OCI-LY1 (cell line): ENCODE results near the gene RPGRIP1.

Experiments used
- H2AFZ ChIP-seq: fragments of 200-600 bp; sonication (generic), shearing (Covaris generic); 2 replicates; pipeline ENCODE4 v1.6.0; 2014; ENCODE audit warnings: antibody characterized with exemption, mild to moderate bottlenecking, low read length
- H3F3A ChIP-seq: fragments of 200-600 bp; sonication (generic), shearing (Covaris generic); 2 replicates; pipeline ENCODE4 v1.6.0; 2014; ENCODE audit warnings: mild to moderate bottlenecking, antibody characterized with exemption, low read length, moderate library complexity; ENCODE audit not compliant: insufficient read depth
- H3K27ac ChIP-seq: fragments of 200-600 bp; sonication (generic); 2 replicates; pipeline ENCODE4 v1.5.1; 2014; ENCODE audit warnings: low read length, mixed run types, mild to moderate bottlenecking, low read depth; ENCODE audit not compliant: poor library complexity, severe bottlenecking
- H3K27me3 ChIP-seq: fragments of 200-600 bp; sonication (generic); 2 replicates; pipeline ENCODE4 v1.6.0; 2014; ENCODE audit warnings: antibody characterized with exemption, mild to moderate bottlenecking, low read length, moderate library complexity; ENCODE audit not compliant: insufficient read depth
- H3K36me3 ChIP-seq: fragments of 200-600 bp; sonication (generic); 2 replicates; pipeline ENCODE4 v1.6.1; 2014; ENCODE audit warnings: mild to moderate bottlenecking, antibody characterized with exemption, low read length, moderate library complexity, mixed read lengths; ENCODE audit not compliant: insufficient read depth
- H3K4me1 ChIP-seq: fragments of 200-600 bp; sonication (generic); 2 replicates; pipeline ENCODE4 v1.5.1; 2014; ENCODE audit warnings: mild to moderate bottlenecking, low read length, moderate library complexity; ENCODE audit not compliant: insufficient read depth, severe bottlenecking
- H3K4me2 ChIP-seq: fragments of 200-600 bp; sonication (generic), shearing (Covaris generic); 2 replicates; pipeline ENCODE4 v1.6.1; 2014; ENCODE audit warnings: low read length
- H3K4me3 ChIP-seq: fragments of 200-600 bp; sonication (generic); 2 replicates; pipeline ENCODE4 v1.5.1; 2014; ENCODE audit warnings: low read length, low read depth, mild to moderate bottlenecking, mixed read lengths; ENCODE audit not compliant: poor library complexity, severe bottlenecking
- H3K79me2 ChIP-seq: fragments of 200-600 bp; shearing (Covaris generic); 2 replicates; pipeline ENCODE4 v1.6.1; 2016; ENCODE audit warnings: mixed run types, low read length, mixed read lengths; ENCODE audit not compliant: insufficient read depth
- H3K9ac ChIP-seq: fragments of 200-600 bp; sonication (generic), shearing (Covaris generic); 2 replicates; pipeline ENCODE4 v1.6.1; 2014; ENCODE audit warnings: mild to moderate bottlenecking, low read length, mixed read lengths
- H3K9me2 ChIP-seq: fragments of 200-600 bp; sonication (generic), shearing (Covaris generic); 2 replicates; pipeline ENCODE4 v1.6.1; 2014; ENCODE audit warnings: low read depth, mild to moderate bottlenecking, low read length, mixed read lengths
- H3K9me3 ChIP-seq: fragments of 200-600 bp; shearing (Covaris generic); 2 replicates; pipeline ENCODE4 v1.6.1; 2014; ENCODE audit warnings: low read length, mixed read lengths
- H4K20me1 ChIP-seq: fragments of 200-600 bp; sonication (generic), shearing (Covaris generic); 2 replicates; pipeline ENCODE4 v1.6.0; 2016; ENCODE audit warnings: mild to moderate bottlenecking, low read length; ENCODE audit not compliant: insufficient read depth
- EZH2 ChIP-seq: fragments of 200-600 bp; sonication (generic), shearing (Covaris generic); IDR thresholded peaks from 2 replicates; pipeline ENCODE4 v1.8.0; 2017; ENCODE audit warnings: borderline replicate concordance, mixed run types, mild to moderate bottlenecking, antibody characterized with exemption, low read length, moderate library complexity, mixed read lengths
- TF ChIP-seq, protein P1 (sequence below): fragments of 200-600 bp; sonication (generic), shearing (Covaris generic); IDR thresholded peaks from 2 replicates; pipeline ENCODE4 v1.5.1; 2017; ENCODE audit warnings: mild to moderate bottlenecking, antibody characterized with exemption, low read length, moderate library complexity, mixed read lengths

The RPGRIP1 gene

DNA sequence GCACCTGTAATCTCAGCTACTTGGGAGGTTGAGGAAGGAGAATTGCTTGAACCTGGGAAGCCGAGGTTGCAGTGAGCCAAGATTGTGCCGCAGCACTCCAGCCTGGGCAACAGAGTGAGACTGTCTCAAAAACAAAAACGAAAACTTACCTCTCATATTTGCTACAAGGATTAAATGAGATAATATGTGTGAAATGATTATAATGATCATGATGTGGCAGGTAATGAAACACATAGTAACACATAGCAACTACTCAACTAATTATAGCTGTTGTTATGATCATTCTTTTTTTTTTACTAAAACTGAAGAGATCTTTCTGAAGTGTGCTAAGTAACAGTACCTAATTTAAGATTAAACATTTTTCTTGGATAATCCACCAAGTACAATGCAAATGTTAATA, 30.1 kb downstream of the RPGRIP1 start:
- H3K27ac ChIP-seq, result no peak overlapping the region
- H4K20me1 ChIP-seq, result no peaks in the 10 kb centered on the region
- H3K36me3 ChIP-seq, result no peaks in the 10 kb centered on the region
- no peak overlapping the region for H3K4me2 ChIP-seq
- no peaks in the 10 kb centered on the region for H3K9me3 ChIP-seq
- no peak for TF ChIP-seq EZH2
- TF ChIP-seq, protein P1, sequence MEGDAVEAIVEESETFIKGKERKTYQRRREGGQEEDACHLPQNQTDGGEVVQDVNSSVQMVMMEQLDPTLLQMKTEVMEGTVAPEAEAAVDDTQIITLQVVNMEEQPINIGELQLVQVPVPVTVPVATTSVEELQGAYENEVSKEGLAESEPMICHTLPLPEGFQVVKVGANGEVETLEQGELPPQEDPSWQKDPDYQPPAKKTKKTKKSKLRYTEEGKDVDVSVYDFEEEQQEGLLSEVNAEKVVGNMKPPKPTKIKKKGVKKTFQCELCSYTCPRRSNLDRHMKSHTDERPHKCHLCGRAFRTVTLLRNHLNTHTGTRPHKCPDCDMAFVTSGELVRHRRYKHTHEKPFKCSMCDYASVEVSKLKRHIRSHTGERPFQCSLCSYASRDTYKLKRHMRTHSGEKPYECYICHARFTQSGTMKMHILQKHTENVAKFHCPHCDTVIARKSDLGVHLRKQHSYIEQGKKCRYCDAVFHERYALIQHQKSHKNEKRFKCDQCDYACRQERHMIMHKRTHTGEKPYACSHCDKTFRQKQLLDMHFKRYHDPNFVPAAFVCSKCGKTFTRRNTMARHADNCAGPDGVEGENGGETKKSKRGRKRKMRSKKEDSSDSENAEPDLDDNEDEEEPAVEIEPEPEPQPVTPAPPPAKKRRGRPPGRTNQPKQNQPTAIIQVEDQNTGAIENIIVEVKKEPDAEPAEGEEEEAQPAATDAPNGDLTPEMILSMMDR, result no peak
- no peak overlapping the region for H3K4me3 ChIP-seq
- no peaks in the 10 kb centered on the region for H3K79me2 ChIP-seq
- no peak overlapping the region for H3K9ac ChIP-seq
- no peak overlapping the region for H2AFZ ChIP-seq
- H3F3A ChIP-seq, result peaks cover 6% of the 10 kb centered on the region
- no peaks in the 10 kb centered on the region for H3K27me3 ChIP-seq
- no peaks in the 10 kb centered on the region for H3K9me2 ChIP-seq
- H3K4me1 ChIP-seq, result peaks cover 20% of the 10 kb centered on the region

DNA sequence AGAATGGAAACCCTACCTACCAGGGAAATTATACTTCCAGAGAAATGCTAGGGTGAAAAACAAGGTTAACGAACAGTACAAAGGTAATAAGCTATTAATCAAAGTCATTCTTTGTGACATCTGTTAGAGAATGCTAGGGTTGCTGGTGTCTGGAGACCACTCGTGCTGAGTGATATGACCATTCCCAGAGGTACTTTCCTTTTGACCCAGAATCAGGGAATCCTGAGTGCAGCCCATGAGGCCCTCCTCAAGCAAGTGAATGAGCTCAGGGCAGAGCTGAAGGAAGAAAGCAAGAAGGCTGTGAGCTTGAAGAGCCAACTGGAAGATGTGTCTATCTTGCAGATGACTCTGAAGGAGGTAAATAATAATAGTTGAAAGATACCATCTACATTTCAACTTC, 31.7 kb downstream of the RPGRIP1 start:
- peaks cover 6% of the 10 kb centered on the region for H3F3A ChIP-seq
- H3K27ac ChIP-seq, result no peak overlapping the region
- H3K4me1 ChIP-seq, result peaks cover 20% of the 10 kb centered on the region
- no peak overlapping the region for H3K4me2 ChIP-seq
- no peaks in the 10 kb centered on the region for H3K9me3 ChIP-seq
- no peak overlapping the region for H2AFZ ChIP-seq
- H4K20me1 ChIP-seq, result no peaks in the 10 kb centered on the region
- H3K4me3 ChIP-seq, result no peak overlapping the region
- TF ChIP-seq, protein P1, result no peak
- TF ChIP-seq EZH2, result no peak
- H3K36me3 ChIP-seq, result no peaks in the 10 kb centered on the region
- H3K9me2 ChIP-seq, result no peaks in the 10 kb centered on the region
- H3K9ac ChIP-seq, result no peak overlapping the region
- no peaks in the 10 kb centered on the region for H3K27me3 ChIP-seq
- no peaks in the 10 kb centered on the region for H3K79me2 ChIP-seq

DNA sequence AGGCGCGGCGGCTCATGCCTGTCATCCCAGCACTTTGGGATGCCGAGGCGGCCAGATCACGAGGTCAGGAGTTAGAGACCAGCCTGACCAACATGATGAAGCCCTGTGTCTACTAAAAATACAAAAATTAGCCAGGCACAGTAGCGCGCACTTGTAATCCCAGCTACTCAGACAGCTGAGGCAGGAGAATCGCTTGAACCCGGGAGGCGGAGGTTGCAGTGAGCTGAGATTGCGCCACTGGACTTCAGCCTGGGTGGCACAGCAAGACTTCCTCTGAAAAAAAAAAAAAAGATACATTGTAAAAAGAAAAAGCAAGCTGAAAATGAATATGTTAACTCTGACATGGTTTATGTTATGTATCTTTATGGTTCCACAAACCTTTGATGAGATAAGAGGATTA, 33.6 kb downstream of the RPGRIP1 start:
- no peaks in the 10 kb centered on the region; the same call in 1 of the 2 replicates for H3K27me3 ChIP-seq
- no peak for TF ChIP-seq EZH2
- TF ChIP-seq, protein P1, result no peak
- no peaks in the 10 kb centered on the region for H4K20me1 ChIP-seq
- no peak overlapping the region for H3K27ac ChIP-seq
- H3F3A ChIP-seq, result no peaks in the 10 kb centered on the region; the same call in 1 of the 2 replicates
- H3K9me2 ChIP-seq, result no peaks in the 10 kb centered on the region
- H3K4me3 ChIP-seq, result no peak overlapping the region
- no peaks in the 10 kb centered on the region for H3K9me3 ChIP-seq
- no peaks in the 10 kb centered on the region for H3K79me2 ChIP-seq
- H3K36me3 ChIP-seq, result no peaks in the 10 kb centered on the region
- no peak overlapping the region for H2AFZ ChIP-seq
- H3K9ac ChIP-seq, result no peak overlapping the region
- peaks cover 21% of the 10 kb centered on the region for H3K4me1 ChIP-seq
- no peak overlapping the region for H3K4me2 ChIP-seq
